ENCODE data around the gene NECAB2.

GRCh38 chr16:84039696-84040095 is 71.7 kb downstream of the NECAB2 start:
- TF ChIP-seq, protein P1, sequence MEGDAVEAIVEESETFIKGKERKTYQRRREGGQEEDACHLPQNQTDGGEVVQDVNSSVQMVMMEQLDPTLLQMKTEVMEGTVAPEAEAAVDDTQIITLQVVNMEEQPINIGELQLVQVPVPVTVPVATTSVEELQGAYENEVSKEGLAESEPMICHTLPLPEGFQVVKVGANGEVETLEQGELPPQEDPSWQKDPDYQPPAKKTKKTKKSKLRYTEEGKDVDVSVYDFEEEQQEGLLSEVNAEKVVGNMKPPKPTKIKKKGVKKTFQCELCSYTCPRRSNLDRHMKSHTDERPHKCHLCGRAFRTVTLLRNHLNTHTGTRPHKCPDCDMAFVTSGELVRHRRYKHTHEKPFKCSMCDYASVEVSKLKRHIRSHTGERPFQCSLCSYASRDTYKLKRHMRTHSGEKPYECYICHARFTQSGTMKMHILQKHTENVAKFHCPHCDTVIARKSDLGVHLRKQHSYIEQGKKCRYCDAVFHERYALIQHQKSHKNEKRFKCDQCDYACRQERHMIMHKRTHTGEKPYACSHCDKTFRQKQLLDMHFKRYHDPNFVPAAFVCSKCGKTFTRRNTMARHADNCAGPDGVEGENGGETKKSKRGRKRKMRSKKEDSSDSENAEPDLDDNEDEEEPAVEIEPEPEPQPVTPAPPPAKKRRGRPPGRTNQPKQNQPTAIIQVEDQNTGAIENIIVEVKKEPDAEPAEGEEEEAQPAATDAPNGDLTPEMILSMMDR (IDR thresholded peaks at IDR 0.05) = no peak
- no peak for TF ChIP-seq POLR2A (IDR thresholded peaks at IDR 0.05)

Measured in vagina (tissue), 2 donors.